Smooth muscle cell of the brain vasculature (primary cell): ENCODE results near the gene LHX3.
"Not testable (repeated sequence)": the region's sequence is repeated elsewhere in the genome, so short reads cannot be mapped to it uniquely, and the experiment has no call there.

Experiments
- DNase-seq: peaks from one replicate; pipeline ENCODE4 v3.0.0-alpha.2; 2012; ENCODE audit warnings: low read depth, low spot score

The LHX3 gene

GRCh38 chr9:136241542-136241941 is 36.6 kb upstream of the LHX3 start:
- DNase-seq = no peak

GRCh38 chr9:136240941-136241340 is 36.0 kb upstream of the LHX3 start:
- no peak for DNase-seq

GRCh38 chr9:136239983-136240330 is 35.0 kb upstream of the LHX3 start:
- no peak for DNase-seq

- DNase-seq = no peak
Observed at GRCh38 chr9:136239135-136239982, 34.4 kb upstream of the LHX3 start.

- DNase-seq = no peak
Observed at GRCh38 chr9:136238342-136238732, 33.4 kb upstream of the LHX3 start.

- no peak for DNase-seq
Observed at GRCh38 chr9:136237486-136238341, 32.8 kb upstream of the LHX3 start.

- DNase-seq = not testable (repeated sequence)
Observed at GRCh38 chr9:136236471-136237410, 31.8 kb upstream of the LHX3 start.

GRCh38 chr9:136235709-136236455 is 31.0 kb upstream of the LHX3 start:
- DNase-seq = no peak

GRCh38 chr9:136235171-136235570 is 30.2 kb upstream of the LHX3 start:
- no peak for DNase-seq

- DNase-seq = no peak
Observed at GRCh38 chr9:136234597-136234996, 29.7 kb upstream of the LHX3 start.

- no peak for DNase-seq
Observed at GRCh38 chr9:136233868-136234267, 28.9 kb upstream of the LHX3 start.

GRCh38 chr9:136233411-136233810 is 28.5 kb upstream of the LHX3 start:
- no peak for DNase-seq

GRCh38 chr9:136232969-136233368 is 28.0 kb upstream of the LHX3 start:
- DNase-seq = no peak

GRCh38 chr9:136231478-136232297 is 26.8 kb upstream of the LHX3 start:
- no peak for DNase-seq

- no peak for DNase-seq
Observed at GRCh38 chr9:136230773-136231172, 25.8 kb upstream of the LHX3 start.

- DNase-seq = no peak
Observed at GRCh38 chr9:136230365-136230764, 25.4 kb upstream of the LHX3 start.

GRCh38 chr9:136229096-136230065 is 24.5 kb upstream of the LHX3 start:
- no peak for DNase-seq

GRCh38 chr9:136228107-136228875 is 23.4 kb upstream of the LHX3 start:
- DNase-seq = no peak
